SK-N-SH treated with all-trans-retinoic acid at 6 μM for 48 hours (cell line): ENCODE results near the gene COX19.

Experiments
- ATAC-seq: fragments of 200-7000 bp; cut with Tn5 transposase; 3 replicates; pipeline ENCODE4 v1.9.1; 2020; ENCODE audit warnings: mild to moderate bottlenecking, moderate library complexity
- ARNTL ChIP-seq: fragments of 450-650 bp; formaldehyde crosslinking; IDR thresholded peaks from 2 replicates; pipeline ENCODE4 v1.5.0; 2020; ENCODE audit warnings: low read depth, mild to moderate bottlenecking, moderate library complexity, borderline replicate concordance
- BACH2 ChIP-seq: fragments of 250-450 bp; sonication (Bioruptor Pico); IDR thresholded peaks from 2 replicates; pipeline ENCODE4 v1.9.0; 2021; ENCODE audit warnings: mild to moderate bottlenecking, borderline replicate concordance
- CSDC2 ChIP-seq: fragments of 250-450 bp; sonication (Bioruptor Pico); IDR thresholded peaks from 2 replicates; pipeline ENCODE4 v1.5.0; 2020; ENCODE audit warnings: mild to moderate bottlenecking, moderate library complexity
- GLIS3 ChIP-seq: fragments of 250-450 bp; sonication (Bioruptor Pico); IDR thresholded peaks from 2 replicates; pipeline ENCODE4 v1.5.0; 2020; ENCODE audit warnings: mild to moderate bottlenecking, moderate library complexity
- ISL1 ChIP-seq: fragments of 250-450 bp; sonication (Bioruptor Pico); IDR thresholded peaks from 2 replicates; pipeline ENCODE4 v2.1.2; 2022; ENCODE audit warnings: mild to moderate bottlenecking, moderate library complexity
- SNAI2 ChIP-seq: fragments of 250-450 bp; sonication (Bioruptor Pico); IDR thresholded peaks from 2 replicates; pipeline ENCODE4 v1.5.0; 2020; ENCODE audit warnings: mild to moderate bottlenecking, moderate library complexity
- TCF4 ChIP-seq: fragments of 250-450 bp; sonication (Bioruptor Pico); IDR thresholded peaks from 2 replicates; pipeline ENCODE4 v1.8.0; 2021; ENCODE audit warnings: mild to moderate bottlenecking, moderate library complexity, borderline replicate concordance
- TOX ChIP-seq: fragments of 250-450 bp; sonication (Bioruptor Pico); IDR thresholded peaks from 2 replicates; pipeline ENCODE4 v1.8.0; 2021; ENCODE audit warnings: mild to moderate bottlenecking, moderate library complexity, borderline replicate concordance
- ZC3H10 ChIP-seq: fragments of 250-450 bp; sonication (Bioruptor Pico); IDR thresholded peaks from 2 replicates; pipeline ENCODE4 v1.5.1; 2021; ENCODE audit warnings: mild to moderate bottlenecking, moderate library complexity
- ZFP30 ChIP-seq: fragments of 450-650 bp; formaldehyde crosslinking; IDR thresholded peaks from 2 replicates; pipeline ENCODE4 v1.5.0; 2022; ENCODE audit warnings: mild to moderate bottlenecking, moderate library complexity
- ZNF565 ChIP-seq: fragments of 450-650 bp; formaldehyde crosslinking; conservative IDR thresholded peaks from 2 replicates; pipeline ENCODE4 v1.5.0; 2020; ENCODE audit warnings: low read depth, mild to moderate bottlenecking, moderate library complexity
- ZNF70 ChIP-seq: fragments of 450-650 bp; formaldehyde crosslinking; IDR thresholded peaks from 2 replicates; pipeline ENCODE4 v1.5.0; 2020; ENCODE audit warnings: mild to moderate bottlenecking, moderate library complexity
- ZNF8 ChIP-seq: fragments of 450-650 bp; formaldehyde crosslinking; IDR thresholded peaks from 2 replicates; pipeline ENCODE4 v1.5.0; 2020; ENCODE audit warnings: mild to moderate bottlenecking, moderate library complexity
- TF ChIP-seq, protein P1 (sequence below): fragments of 250-450 bp; sonication (Bioruptor Pico); IDR thresholded peaks from 2 replicates; pipeline ENCODE4 v1.8.0; 2020; ENCODE audit warnings: mild to moderate bottlenecking, moderate library complexity, borderline replicate concordance
- TF ChIP-seq, protein P2 (sequence below): fragments of 250-450 bp; sonication (Bioruptor Pico); IDR thresholded peaks from 2 replicates; pipeline ENCODE4 v1.5.0; 2020; ENCODE audit warnings: mild to moderate bottlenecking, moderate library complexity
- TF ChIP-seq, protein P3 (sequence below): fragments of 250-450 bp; sonication (Bioruptor Pico); IDR thresholded peaks from 2 replicates; pipeline ENCODE4 v1.8.0; 2021; ENCODE audit warnings: low read depth, mild to moderate bottlenecking, moderate library complexity, borderline replicate concordance
- TF ChIP-seq, protein P4 (sequence below): fragments of 250-450 bp; sonication (Bioruptor Pico); IDR thresholded peaks from 2 replicates; pipeline ENCODE4 v1.5.1; 2021; ENCODE audit warnings: mild to moderate bottlenecking, moderate library complexity
- TF ChIP-seq, protein P5 (sequence below): fragments of 250-450 bp; sonication (Bioruptor Pico); IDR thresholded peaks from 2 replicates; pipeline ENCODE4 v1.5.1; 2020; ENCODE audit warnings: low read depth, mild to moderate bottlenecking, moderate library complexity

COX19 gene

DNA sequence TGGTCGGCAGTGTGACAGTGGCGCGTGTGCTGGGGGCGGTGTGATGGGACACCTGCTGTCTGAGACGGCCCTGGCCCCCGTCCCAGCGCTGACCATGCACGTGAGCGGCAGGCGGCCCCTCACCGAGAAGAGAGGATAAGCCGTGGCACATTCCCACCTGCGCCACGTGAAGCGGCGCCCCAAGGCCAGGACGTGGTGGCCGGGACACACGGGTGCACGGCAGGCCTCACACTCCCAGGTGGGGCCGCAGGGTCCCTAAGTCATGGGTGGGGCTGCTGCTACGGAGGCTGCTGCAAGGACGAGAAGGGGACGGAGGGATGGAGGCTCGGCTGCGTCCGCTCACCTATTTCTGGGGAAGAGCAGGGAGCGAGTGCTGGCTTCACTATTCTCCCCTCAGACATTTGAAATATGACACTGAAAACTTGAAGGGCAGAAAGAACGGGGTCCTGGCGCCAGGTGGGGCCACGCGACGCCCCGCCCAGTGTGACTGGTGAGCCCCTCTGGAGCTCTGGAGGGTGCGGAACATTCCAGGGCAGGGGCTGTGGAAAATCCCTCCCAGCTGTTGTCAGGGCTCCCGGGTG, 15.1 kb upstream of the COX19 start (continued):
- TF ChIP-seq TOX (CRISPR knock-in tag) (no peak), SNAI2 (CRISPR knock-in tag) (no peak)

DNA sequence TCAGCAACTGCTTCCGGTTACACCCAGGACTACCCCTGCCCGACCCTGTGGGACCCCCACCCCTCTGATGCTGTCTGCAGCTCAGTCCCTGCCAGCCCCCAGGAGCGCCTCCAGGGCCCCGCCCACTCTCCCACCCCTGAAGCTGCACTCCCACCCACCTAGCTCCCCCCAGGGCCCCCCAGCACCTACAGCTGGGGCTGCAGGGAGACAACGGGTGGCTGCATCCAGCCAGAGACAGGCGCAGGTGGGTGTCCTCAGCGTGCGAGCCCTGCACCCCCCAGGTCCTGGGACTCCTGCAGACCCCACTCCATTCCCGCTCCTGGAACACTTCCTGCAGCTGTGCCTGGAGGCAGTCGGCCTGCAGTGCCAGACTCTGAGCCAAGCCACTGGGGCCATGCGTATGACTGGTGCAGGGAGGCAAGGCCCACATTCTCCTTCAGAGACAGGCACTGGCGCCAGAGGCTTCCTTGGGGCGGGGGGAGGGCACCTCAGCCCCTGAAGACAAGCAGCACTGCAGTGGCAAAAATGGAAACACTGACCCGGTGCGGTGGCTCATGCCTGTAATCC, 13.7 kb upstream of the COX19 start:
- TF ChIP-seq, protein P1, sequence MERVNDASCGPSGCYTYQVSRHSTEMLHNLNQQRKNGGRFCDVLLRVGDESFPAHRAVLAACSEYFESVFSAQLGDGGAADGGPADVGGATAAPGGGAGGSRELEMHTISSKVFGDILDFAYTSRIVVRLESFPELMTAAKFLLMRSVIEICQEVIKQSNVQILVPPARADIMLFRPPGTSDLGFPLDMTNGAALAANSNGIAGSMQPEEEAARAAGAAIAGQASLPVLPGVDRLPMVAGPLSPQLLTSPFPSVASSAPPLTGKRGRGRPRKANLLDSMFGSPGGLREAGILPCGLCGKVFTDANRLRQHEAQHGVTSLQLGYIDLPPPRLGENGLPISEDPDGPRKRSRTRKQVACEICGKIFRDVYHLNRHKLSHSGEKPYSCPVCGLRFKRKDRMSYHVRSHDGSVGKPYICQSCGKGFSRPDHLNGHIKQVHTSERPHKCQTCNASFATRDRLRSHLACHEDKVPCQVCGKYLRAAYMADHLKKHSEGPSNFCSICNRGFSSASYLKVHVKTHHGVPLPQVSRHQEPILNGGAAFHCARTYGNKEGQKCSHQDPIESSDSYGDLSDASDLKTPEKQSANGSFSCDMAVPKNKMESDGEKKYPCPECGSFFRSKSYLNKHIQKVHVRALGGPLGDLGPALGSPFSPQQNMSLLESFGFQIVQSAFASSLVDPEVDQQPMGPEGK: no peak
- no peak for TF ChIP-seq ARNTL
- no peak for TF ChIP-seq SNAI2 (CRISPR knock-in tag)
- TF ChIP-seq BACH2 (CRISPR knock-in tag): no peak
- TF ChIP-seq CSDC2 (CRISPR knock-in tag): no peak
- TF ChIP-seq TCF4 (CRISPR knock-in tag): no peak
- TF ChIP-seq GLIS3 (CRISPR knock-in tag): no peak
- TF ChIP-seq ISL1 (CRISPR knock-in tag): no peak
- TF ChIP-seq ZNF70 (CRISPR knock-in tag): no peak
- TF ChIP-seq, protein P2, sequence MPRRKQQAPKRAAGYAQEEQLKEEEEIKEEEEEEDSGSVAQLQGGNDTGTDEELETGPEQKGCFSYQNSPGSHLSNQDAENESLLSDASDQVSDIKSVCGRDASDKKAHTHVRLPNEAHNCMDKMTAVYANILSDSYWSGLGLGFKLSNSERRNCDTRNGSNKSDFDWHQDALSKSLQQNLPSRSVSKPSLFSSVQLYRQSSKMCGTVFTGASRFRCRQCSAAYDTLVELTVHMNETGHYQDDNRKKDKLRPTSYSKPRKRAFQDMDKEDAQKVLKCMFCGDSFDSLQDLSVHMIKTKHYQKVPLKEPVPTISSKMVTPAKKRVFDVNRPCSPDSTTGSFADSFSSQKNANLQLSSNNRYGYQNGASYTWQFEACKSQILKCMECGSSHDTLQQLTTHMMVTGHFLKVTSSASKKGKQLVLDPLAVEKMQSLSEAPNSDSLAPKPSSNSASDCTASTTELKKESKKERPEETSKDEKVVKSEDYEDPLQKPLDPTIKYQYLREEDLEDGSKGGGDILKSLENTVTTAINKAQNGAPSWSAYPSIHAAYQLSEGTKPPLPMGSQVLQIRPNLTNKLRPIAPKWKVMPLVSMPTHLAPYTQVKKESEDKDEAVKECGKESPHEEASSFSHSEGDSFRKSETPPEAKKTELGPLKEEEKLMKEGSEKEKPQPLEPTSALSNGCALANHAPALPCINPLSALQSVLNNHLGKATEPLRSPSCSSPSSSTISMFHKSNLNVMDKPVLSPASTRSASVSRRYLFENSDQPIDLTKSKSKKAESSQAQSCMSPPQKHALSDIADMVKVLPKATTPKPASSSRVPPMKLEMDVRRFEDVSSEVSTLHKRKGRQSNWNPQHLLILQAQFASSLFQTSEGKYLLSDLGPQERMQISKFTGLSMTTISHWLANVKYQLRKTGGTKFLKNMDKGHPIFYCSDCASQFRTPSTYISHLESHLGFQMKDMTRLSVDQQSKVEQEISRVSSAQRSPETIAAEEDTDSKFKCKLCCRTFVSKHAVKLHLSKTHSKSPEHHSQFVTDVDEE (CRISPR knock-in tag): no peak
- TF ChIP-seq, protein P3, sequence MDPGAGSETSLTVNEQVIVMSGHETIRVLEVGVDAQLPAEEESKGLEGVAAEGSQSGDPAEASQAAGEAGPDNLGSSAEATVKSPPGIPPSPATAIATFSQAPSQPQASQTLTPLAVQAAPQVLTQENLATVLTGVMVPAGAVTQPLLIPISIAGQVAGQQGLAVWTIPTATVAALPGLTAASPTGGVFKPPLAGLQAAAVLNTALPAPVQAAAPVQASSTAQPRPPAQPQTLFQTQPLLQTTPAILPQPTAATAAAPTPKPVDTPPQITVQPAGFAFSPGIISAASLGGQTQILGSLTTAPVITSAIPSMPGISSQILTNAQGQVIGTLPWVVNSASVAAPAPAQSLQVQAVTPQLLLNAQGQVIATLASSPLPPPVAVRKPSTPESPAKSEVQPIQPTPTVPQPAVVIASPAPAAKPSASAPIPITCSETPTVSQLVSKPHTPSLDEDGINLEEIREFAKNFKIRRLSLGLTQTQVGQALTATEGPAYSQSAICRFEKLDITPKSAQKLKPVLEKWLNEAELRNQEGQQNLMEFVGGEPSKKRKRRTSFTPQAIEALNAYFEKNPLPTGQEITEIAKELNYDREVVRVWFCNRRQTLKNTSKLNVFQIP (CRISPR knock-in tag): no peak
- TF ChIP-seq, protein P4, sequence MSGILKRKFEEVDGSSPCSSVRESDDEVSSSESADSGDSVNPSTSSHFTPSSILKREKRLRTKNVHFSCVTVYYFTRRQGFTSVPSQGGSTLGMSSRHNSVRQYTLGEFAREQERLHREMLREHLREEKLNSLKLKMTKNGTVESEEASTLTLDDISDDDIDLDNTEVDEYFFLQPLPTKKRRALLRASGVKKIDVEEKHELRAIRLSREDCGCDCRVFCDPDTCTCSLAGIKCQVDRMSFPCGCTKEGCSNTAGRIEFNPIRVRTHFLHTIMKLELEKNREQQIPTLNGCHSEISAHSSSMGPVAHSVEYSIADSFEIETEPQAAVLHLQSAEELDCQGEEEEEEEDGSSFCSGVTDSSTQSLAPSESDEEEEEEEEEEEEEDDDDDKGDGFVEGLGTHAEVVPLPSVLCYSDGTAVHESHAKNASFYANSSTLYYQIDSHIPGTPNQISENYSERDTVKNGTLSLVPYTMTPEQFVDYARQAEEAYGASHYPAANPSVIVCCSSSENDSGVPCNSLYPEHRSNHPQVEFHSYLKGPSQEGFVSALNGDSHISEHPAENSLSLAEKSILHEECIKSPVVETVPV (CRISPR knock-in tag): no peak
- TF ChIP-seq, protein P5, sequence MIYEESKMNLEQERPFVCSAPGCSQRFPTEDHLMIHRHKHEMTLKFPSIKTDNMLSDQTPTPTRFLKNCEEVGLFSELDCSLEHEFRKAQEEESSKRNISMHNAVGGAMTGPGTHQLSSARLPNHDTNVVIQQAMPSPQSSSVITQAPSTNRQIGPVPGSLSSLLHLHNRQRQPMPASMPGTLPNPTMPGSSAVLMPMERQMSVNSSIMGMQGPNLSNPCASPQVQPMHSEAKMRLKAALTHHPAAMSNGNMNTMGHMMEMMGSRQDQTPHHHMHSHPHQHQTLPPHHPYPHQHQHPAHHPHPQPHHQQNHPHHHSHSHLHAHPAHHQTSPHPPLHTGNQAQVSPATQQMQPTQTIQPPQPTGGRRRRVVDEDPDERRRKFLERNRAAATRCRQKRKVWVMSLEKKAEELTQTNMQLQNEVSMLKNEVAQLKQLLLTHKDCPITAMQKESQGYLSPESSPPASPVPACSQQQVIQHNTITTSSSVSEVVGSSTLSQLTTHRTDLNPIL (CRISPR knock-in tag): no peak
- ATAC-seq: no peak

DNA sequence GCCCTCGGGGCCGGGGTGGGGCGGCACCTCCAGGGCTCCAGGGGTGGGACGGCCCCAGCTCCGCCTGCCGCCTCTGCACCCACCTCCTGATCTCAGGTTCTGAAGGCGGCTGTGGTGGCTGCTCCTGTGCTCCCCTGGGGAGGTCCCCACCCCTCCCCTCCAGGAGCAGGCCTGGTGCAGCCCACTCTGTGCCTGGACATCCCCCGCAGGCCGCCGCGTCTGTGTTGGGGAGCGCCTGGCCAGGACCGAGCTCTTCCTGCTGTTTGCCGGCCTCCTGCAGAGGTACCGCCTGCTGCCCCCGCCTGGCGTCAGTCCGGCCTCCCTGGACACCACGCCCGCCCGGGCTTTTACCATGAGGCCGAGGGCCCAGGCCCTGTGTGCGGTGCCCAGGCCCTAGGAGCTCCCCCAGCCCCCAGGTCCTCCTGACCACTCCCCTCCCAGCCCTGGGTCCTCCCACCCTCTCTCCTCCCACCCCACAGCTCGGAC, 13.1 kb upstream of the COX19 start:
- no peak for TF ChIP-seq ZC3H10
- TF ChIP-seq GLIS3 (CRISPR knock-in tag): no peak
- no peak for TF ChIP-seq BACH2 (CRISPR knock-in tag)
- no peak for TF ChIP-seq ZFP30
- TF ChIP-seq TCF4 (CRISPR knock-in tag): no peak
- no peak for TF ChIP-seq CSDC2 (CRISPR knock-in tag)
- TF ChIP-seq, protein P2 (CRISPR knock-in tag): no peak
- TF ChIP-seq ZNF8 (CRISPR knock-in tag): no peak
- TF ChIP-seq, protein P1: no peak
- no peak for TF ChIP-seq ZNF565 (CRISPR knock-in tag)
- TF ChIP-seq, protein P4 (CRISPR knock-in tag): no peak
- ATAC-seq: no peak
